Right lobe of liver (tissue), 4 donors: Measurements from ENCODE around the gene COL21A1.

Experiments used
- CTCF ChIP-seq, 4 donors: fragments of 200-600 bp in 3 of 4; fragments of 450-650 bp in 1 of 4; IDR thresholded peaks; one replicate each; pipeline versions ENCODE4 v1.5.1 to v1.8.0; 2016 to 2022; ENCODE audit warnings: antibody characterized with exemption in 4 of 4, mild to moderate bottlenecking in 2 of 4
- POLR2A ChIP-seq: fragments of 450-650 bp; IDR thresholded peaks from one replicate; pipeline ENCODE4 v1.6.1; 2017; ENCODE audit warnings: antibody characterized with exemption, mild to moderate bottlenecking
- donor health status: DM: no; HTN: no; CAD: no.
- donor health status: DM: no; HTN: no; CAD: no.
- donor health status: DM: no; HTN: yes; CAD: no.

- no peak for TF ChIP-seq CTCF (IDR thresholded peaks at IDR 0.05)
- TF ChIP-seq POLR2A = no peak
Observed at GRCh38 chr6:56043761-56044160, 203.6 kb downstream of the COL21A1 start.
